GM19468 (cell line): ENCODE data around the gene FAM240B.

ENCODE experiments used
- ATAC-seq: cut with Tn5 transposase; IDR thresholded peaks from one replicate; pipeline ENCODE4 v1.9.1; 2021; ENCODE audit warnings: mild to moderate bottlenecking, moderate library complexity, moderate number of reproducible peaks; ENCODE audit not compliant: unreplicated experiment; ENCODE audit errors: extremely low read depth

Gene FAM240B

DNA sequence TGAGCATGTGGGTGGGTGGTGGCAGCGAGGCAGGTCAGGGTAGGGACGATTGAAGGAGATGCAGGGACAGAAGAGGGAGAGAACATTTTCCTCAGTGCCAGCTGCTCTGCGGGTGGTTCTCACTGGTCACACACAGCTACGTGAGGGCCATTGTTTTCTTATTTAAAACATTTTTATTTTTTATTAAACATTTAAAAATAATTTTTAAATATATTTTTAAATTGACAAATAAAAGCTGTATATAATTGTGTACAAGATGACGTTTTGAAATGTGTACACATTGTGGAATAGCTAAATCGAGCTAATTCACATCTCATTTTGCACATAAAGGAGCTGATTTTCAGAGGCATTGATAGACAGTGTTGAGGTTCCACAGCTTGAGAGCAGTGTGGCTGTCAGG, 14.0 kb downstream of the FAM240B start:
- ATAC-seq, result no peak

DNA sequence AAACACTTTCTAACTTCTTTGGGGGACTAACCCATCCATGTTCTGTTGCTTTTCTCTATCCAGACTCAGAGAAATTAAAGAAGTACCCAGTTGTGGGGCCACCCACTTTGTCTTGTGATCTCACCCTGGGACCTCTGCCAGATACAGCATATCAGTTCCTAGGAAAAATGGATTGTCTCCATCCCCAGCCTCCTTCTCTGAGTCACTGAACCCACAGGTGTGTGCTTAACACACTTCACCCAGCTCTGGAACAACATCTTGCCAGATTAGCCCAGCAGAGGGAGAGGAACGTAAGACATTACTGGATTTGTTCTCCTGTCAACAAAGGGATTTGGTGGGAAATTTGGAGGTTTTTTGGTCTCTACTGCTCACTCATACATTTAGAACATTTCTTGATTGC, 19.2 kb downstream of the FAM240B start:
- ATAC-seq, result no peak

GRCh38 chr9:38699337-38699736, 20.6 kb downstream of the FAM240B start:
- no peak for ATAC-seq

DNA sequence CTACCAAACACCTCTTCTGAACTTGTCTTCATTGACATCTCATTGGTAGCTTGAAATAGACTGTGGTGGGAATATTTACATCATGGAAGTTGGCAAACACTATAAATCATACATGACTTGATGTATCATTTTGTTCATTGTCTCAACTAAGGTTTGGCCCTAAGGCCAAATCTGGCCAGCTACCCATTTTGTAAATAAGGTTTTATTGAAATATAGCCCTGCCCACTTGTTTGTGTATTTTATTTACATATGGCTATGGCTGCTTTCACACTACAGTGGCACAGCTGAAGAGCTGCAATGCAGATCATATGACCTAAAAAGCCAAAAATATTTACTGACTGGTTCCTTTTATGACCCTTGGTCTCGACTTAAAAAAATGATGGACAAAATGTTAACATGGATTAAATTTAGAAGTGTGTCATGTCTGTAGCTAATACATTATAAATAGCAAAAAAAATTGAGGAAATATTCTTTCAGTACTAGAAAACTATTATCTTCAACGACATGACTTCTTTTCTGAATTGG, 22.1 kb downstream of the FAM240B start:
- no peak for ATAC-seq

GRCh38 chr9:38696999-38697398, 22.9 kb downstream of the FAM240B start:
- ATAC-seq, result no peak

DNA sequence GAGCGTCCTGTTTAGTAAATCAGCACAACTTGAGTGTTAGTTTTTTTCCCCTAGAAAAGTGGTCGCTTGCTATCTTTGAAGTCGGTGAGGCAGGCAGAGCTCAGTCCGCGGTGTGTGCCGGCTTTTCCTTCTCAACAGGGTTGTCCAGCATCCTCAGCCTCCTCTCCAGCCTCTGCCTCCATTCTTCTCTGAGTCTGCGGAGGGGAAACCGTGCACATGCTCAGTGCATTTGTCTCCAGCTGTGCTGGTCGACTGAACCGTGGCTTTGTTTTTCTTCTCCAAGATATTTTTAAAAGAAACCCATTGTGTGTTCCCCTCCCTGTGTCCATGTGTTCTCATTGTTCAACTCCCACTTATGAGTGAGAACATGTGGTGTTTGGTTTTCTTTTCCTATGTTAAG, 25.3 kb downstream of the FAM240B start:
- ATAC-seq, result no peak

- no peak for ATAC-seq
Measured at GRCh38 chr9:38692707-38693106, 27.2 kb downstream of the FAM240B start.

- ATAC-seq, result no peak
Measured at GRCh38 chr9:38690574-38690973, 29.4 kb downstream of the FAM240B start.

DNA sequence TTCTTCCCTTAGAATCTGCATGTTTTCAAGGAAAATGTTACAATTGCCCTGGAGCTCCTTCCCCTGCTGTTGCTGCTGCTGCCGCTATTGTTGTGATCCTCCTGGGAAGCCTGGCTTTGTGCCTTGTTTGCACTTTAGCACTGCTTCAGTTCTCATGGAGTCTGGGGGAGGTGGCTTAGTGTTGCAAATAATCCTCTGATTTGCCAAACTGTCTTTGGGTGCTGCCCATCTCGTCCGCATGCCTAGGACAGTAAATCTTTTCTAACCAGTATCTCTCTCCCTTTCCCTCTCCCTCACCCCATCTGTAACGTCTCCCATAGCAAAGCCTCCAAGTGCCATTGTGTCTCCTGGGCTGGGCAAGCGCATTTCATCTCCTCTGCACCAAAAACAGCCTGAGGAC, 30.3 kb downstream of the FAM240B start:
- no peak for ATAC-seq

DNA sequence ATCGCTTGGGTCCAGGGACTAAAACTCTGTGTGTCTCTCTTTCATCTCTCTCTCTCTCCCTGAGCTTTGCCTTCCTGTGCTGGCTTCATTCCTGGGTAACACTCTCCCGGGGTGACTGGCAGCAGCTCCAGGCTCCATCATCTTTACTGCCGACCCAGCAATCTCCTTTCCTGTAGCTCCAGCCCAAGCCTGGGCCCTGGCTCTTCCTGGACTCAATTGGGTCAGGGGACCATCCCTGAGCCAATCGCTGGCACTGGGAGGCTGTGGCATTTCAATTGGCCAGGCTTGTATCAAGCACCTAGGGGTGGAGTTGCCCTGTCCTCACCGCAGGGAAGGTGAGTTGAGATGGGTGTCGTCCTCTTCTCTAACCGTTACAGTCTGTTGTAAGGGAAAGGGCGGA, 31.9 kb downstream of the FAM240B start:
- ATAC-seq, result no peak

DNA sequence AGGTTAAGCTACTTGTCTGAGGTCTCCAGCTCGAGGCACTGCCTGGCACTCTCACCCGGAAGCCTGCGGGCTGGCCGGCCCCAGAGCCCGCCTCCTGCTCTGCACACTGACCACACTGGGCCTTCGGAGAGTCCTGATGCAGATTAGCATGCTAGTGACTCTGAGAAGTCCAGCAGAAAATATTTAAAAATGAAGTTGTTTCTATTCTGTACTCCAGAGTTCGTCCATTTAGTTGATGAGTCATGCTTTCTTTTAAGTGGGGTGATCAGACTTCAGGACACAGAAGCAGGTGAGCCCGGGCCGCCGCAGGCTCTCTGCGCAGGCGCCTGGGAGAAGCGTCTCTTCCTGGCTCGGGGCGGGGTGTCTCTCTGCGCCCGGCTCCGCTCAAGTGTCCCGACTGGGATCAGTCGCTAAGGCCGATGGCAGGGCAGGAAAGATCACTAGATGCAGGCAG, 32.5 kb downstream of the FAM240B start:
- ATAC-seq, result no peak

GRCh38 chr9:38686933-38687332, 33.0 kb downstream of the FAM240B start:
- no peak for ATAC-seq

DNA sequence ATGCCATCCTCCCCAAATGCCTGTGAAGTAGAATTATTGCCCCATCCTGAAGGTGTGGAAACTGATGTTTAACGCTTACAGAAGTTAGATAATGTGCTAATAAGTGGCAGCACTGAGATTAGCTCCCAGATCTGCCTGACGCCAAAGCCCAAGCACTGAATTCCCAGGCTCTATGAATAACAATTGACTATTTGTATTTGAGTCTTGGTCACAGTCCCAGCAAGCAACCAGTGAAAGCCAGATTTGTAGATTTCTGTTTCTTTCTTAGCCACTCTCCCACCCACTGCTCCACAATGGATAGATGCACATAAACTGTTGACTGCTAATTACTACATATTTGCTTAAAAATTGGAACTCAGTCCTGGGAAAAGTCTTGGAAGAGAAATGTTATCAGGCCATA, 34.4 kb downstream of the FAM240B start:
- ATAC-seq, result no peak

DNA sequence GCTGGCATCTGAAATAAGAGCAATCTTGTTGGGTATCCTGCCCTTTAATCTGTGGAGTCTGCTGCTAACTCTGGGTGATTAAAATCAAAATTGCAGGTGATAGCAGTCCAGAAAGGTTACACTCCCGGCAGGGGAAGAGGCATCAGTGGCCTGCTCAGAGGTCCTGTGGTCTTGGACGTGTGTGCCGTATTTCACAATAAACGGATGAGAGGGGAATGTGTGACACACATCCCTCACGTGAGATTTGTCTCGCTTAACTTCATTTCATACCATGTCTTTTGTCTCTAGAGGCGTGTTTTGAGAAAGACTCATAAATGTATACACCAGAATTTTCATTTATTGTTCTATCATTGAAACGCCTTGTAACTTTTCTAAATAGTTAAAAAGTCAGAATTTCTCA, 36.6 kb downstream of the FAM240B start:
- no peak for ATAC-seq

DNA sequence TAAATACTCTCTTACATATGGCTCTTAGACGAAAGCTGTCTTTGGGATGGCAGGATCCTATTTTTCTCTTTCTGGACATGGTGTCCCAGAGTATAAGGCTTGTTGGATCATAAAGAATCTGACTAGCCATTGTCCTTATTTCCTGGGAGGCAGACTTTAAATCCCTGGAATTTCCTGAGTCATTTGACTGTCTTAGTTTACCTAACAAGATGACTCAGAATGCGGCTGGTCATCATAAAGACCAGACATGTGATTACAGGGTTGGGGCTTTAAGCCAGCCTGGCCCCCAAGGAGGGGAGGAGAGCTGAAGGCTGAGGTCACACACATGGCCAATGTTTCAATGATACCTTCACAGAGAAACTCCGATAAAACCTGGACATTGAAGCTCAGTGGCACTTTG, 37.2 kb downstream of the FAM240B start:
- ATAC-seq, result no peak

DNA sequence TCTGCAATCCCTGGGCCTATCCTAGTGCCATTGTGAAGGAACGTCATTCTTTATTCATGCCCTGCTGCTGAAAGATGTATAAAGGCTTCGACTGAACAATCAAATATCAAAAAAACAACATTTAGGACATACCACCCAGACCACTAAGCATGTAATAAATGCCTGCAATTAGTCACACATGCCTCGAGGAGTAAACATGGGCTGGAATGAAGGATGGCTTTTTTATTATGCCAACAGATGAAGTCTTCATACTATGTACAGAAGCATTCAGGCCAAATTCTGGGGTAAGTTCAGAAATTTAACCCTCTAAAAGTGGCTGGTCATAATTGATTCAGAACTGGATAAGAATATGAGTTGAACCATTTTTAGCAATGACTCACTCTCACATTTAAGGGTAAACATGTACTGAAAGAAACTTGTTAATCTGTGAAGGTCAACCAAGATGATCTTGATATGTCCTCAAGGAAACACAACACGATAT, 38.1 kb downstream of the FAM240B start:
- ATAC-seq, result no peak

DNA sequence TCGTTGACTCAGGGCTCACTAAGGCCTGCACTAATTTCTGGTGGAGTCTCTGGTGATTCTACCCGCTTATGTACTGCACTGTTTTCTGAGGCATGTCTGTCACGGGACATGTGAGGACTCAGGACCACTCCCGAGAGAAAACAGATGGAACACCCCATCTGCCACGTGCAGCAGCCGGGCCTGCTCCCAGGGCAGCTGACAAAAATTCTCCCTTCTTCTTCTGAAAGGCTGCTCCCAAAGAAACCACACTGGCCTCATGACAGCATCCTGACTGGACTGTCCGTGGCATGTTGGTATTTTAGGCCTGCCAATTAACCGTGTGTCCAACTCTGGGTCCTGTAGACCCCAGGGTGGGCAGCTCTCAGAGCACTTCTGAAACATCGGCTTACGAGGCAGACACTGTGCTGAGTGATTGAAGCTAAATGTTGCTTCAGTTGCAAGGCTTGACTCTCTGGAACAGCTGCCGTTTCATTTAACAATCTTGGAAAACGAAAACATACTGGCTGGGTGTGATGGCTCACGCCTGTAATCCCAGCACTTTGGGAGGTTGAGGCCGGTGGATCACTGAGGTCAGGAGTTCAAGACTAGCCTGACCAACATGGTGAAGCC, 39.0 kb downstream of the FAM240B start:
- no peak for ATAC-seq

DNA sequence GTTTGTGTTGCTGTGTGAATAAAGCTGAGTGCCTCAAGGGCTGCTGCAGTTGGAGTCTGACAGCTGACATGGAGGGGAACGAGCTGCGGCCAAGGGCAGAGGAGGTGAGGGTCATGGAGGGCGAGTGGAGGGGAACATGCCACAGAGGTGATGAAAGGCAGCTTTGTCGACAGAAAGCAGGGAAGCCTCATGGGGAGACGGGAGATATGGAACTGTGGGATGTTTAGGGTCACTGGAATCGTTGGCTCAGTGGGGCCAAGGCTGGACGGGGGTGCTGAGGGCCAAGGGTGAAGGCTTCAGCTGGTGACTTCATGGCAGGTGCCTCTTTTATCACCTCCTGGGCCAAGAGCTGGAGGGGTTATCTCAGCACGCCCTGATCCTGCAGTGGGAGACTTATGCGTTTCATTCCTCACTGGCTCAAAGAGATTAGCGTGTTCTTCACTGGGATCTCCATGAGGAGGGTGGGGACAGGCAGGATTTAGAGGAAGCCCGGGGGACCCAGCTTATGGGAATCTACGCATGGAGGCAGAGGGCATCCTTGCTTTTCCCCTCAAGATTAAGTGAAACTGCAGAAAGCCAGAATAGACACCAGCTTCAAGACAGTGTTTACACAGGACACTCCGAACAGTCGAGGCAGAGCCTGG, 42.2 kb downstream of the FAM240B start:
- no peak for ATAC-seq

DNA sequence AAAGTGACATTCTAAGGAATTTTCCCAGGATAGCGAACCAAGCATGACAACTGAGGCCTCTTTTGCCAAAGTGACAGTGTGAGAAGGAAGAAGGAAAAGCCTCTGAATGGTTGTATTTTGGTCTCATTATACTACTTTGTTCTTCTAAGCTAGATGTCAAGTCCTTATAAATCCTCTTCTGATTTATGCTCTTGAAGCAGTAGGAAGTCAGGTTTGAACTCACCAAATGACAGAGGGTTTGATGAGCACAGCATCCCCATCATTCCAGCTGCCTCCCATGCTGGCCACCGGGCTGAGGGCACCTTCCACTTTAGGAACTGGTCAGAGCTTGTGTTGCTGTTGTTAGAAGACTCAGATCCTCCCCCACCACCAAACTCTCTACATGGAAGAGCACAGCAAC, 44.1 kb downstream of the FAM240B start:
- no peak for ATAC-seq

DNA sequence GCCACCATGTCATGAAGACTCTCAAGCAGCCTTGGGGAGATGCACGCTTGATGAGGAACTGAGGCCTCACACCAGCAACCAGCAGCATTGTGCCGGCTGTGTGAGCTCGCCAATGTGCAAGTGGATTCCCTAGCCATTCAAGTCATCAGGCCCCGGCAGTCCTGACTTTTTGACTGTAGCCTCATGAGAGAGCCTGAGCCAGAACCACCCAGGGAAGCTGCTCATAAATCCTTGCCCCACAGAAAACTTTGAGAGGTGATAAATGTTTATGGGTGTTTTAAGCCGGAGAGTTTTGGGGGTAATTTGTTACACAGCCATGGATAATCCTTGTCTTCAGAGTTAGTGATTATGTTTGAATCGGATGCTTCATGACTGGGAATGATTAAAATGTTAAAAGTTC, 44.7 kb downstream of the FAM240B start:
- no peak for ATAC-seq

- ATAC-seq, result no peak
Measured at GRCh38 chr9:38673399-38674193, 46.3 kb downstream of the FAM240B start.
